WTC11 (cell line): ENCODE results near the gene KDELR3. TPM values are rescaled to one million over a fixed set of nuclear protein-coding genes. Genes with fewer than 3 reads are reported as not detected.

Source experiments
- ATAC-seq: fragments of 200-7000 bp; cut with Tn5 transposase; 2 replicates; pipeline ENCODE4 v1.10.0; 2021; ENCODE audit warnings: mild to moderate bottlenecking, moderate library complexity
- CTCF ChIA-PET: fragments of 300-600 bp; sonication (Branson Sonifier 250); formaldehyde crosslinking; loops from one replicate; lab custom pipeline; 2021; ENCODE audit warnings: antibody characterized with exemption; lab: Charles Lee
- POLR2A ChIA-PET: fragments of 350-600 bp; sonication (Branson Sonifier 250); formaldehyde crosslinking; loops from one replicate; lab custom pipeline; 2021; ENCODE audit warnings: antibody characterized with exemption; lab: Charles Lee
- DNase-seq: peaks from one replicate; pipeline ENCODE4 v3.0.0; 2021; ENCODE audit warnings: low spot score
- H3K27ac Mint-ChIP-seq: 2 replicates; pipeline ENCODE4 v1.8.0; 2021; ENCODE audit warnings: mixed read lengths
- H3K27me3 Mint-ChIP-seq: 2 replicates; pipeline ENCODE4 v1.8.0; 2021; ENCODE audit warnings: low read depth, mild to moderate bottlenecking, moderate library complexity, mixed read lengths
- H3K36me3 Mint-ChIP-seq: 2 replicates; pipeline ENCODE4 v1.8.0; 2021; ENCODE audit warnings: mixed read lengths
- H3K4me1 Mint-ChIP-seq: 2 replicates; pipeline ENCODE4 v1.8.0; 2022; ENCODE audit warnings: mixed read lengths
- H3K4me3 Mint-ChIP-seq: 2 replicates; pipeline ENCODE4 v1.8.0; 2021; ENCODE audit warnings: mild to moderate bottlenecking, moderate library complexity, mixed read lengths
- H3K9me3 Mint-ChIP-seq: 2 replicates; pipeline ENCODE4 v1.8.0; 2021; ENCODE audit warnings: mixed read lengths
- ATF1 ChIP-seq: sonication (generic); formaldehyde crosslinking; IDR thresholded peaks from 2 replicates; pipeline ENCODE4 v1.8.1; 2023; ENCODE audit warnings: mild to moderate bottlenecking, moderate library complexity, missing genetic modification reagents
- FOXJ3 ChIP-seq: sonication (generic); formaldehyde crosslinking; IDR thresholded peaks from 2 replicates; pipeline ENCODE4 v1.9.0; 2021; ENCODE audit warnings: missing genetic modification reagents, mild to moderate bottlenecking, borderline replicate concordance
- GABPB1 ChIP-seq: sonication (generic); formaldehyde crosslinking; IDR thresholded peaks from 2 replicates; pipeline ENCODE4 v1.8.1; 2023; ENCODE audit warnings: mild to moderate bottlenecking, missing genetic modification reagents
- GTF2I ChIP-seq: fragments of 250-450 bp; sonication (Bioruptor Pico); conservative IDR thresholded peaks from 2 replicates; pipeline ENCODE4 v1.4.0; 2021; ENCODE audit warnings: mild to moderate bottlenecking
- JUN ChIP-seq: sonication (generic); formaldehyde crosslinking; IDR thresholded peaks from 2 replicates; pipeline ENCODE4 v1.8.0; 2023; ENCODE audit warnings: mild to moderate bottlenecking, missing genetic modification reagents
- RORB ChIP-seq: fragments of 250-450 bp; sonication (Bioruptor Pico); IDR thresholded peaks from 2 replicates; pipeline ENCODE4 v1.9.0; 2021; ENCODE audit warnings: mild to moderate bottlenecking
- SMAD3 ChIP-seq: sonication (generic); formaldehyde crosslinking; IDR thresholded peaks from 2 replicates; pipeline ENCODE4 v1.8.0; 2022; ENCODE audit warnings: missing genetic modification reagents, mild to moderate bottlenecking, borderline replicate concordance
- SMAD4 ChIP-seq: sonication (generic); formaldehyde crosslinking; IDR thresholded peaks from 2 replicates; pipeline ENCODE4 v1.8.0; 2022; ENCODE audit warnings: mild to moderate bottlenecking, missing genetic modification reagents
- SP1 ChIP-seq: sonication (generic); formaldehyde crosslinking; conservative IDR thresholded peaks from 2 replicates; pipeline ENCODE4 v1.8.1; 2022; ENCODE audit warnings: missing genetic modification reagents
- TEAD1 ChIP-seq: sonication (generic); formaldehyde crosslinking; IDR thresholded peaks from 2 replicates; pipeline ENCODE4 v1.8.0; 2022; ENCODE audit warnings: mild to moderate bottlenecking, missing genetic modification reagents
- TP53 ChIP-seq: sonication (generic); formaldehyde crosslinking; IDR thresholded peaks from 2 replicates; pipeline ENCODE4 v1.8.1; 2023; ENCODE audit warnings: mild to moderate bottlenecking, missing genetic modification reagents
- ZNF121 ChIP-seq: sonication (generic); formaldehyde crosslinking; IDR thresholded peaks from 2 replicates; pipeline ENCODE4 v1.8.0; 2023; ENCODE audit warnings: missing genetic modification reagents
- ZNF232 ChIP-seq: sonication (generic); formaldehyde crosslinking; IDR thresholded peaks from 2 replicates; pipeline ENCODE4 v1.8.0; 2022; ENCODE audit warnings: mild to moderate bottlenecking, missing genetic modification reagents
- ZNF263 ChIP-seq: sonication (generic); formaldehyde crosslinking; IDR thresholded peaks from 2 replicates; pipeline ENCODE4 v1.8.1; 2022; ENCODE audit warnings: low read depth, mild to moderate bottlenecking, moderate library complexity, missing genetic modification reagents
- ZNF317 ChIP-seq: sonication (generic); formaldehyde crosslinking; IDR thresholded peaks from 2 replicates; pipeline ENCODE4 v1.8.1; 2023; ENCODE audit warnings: low read depth, mild to moderate bottlenecking, moderate library complexity, missing genetic modification reagents, borderline replicate concordance
- total RNA-seq: library from RNA; stranded (reverse); gene quantifications from 3 replicates; pipeline ENCODE4 v1.2.3, GENCODE V29; 2021
- TF ChIP-seq, protein P1 (sequence below): fragments of 250-450 bp; sonication (Bioruptor Pico); conservative IDR thresholded peaks from 2 replicates; pipeline ENCODE4 v1.9.0; 2021; ENCODE audit warnings: mild to moderate bottlenecking
- TF ChIP-seq, protein P2 (sequence below): fragments of 200-600 bp; IDR thresholded peaks from 2 replicates; pipeline ENCODE4 v1.8.0; 2022; ENCODE audit warnings: antibody characterized with exemption
- TF ChIP-seq, protein P3 (sequence below): sonication (generic); formaldehyde crosslinking; IDR thresholded peaks from 2 replicates; pipeline ENCODE4 v1.8.1; 2022; ENCODE audit warnings: mild to moderate bottlenecking, moderate library complexity, missing genetic modification reagents
- TF ChIP-seq, protein P4 (sequence below): sonication (generic); formaldehyde crosslinking; IDR thresholded peaks from 2 replicates; pipeline ENCODE4 v1.8.1; 2023; ENCODE audit warnings: mild to moderate bottlenecking, missing genetic modification reagents
- TF ChIP-seq, protein P5 (sequence below): sonication (generic); formaldehyde crosslinking; IDR thresholded peaks from 2 replicates; pipeline ENCODE4 v1.8.0; 2022; ENCODE audit warnings: mild to moderate bottlenecking, missing genetic modification reagents
- TF ChIP-seq, protein P6 (sequence below): fragments of 250-450 bp; sonication (Bioruptor Pico); IDR thresholded peaks from 2 replicates; pipeline ENCODE4 v1.8.0; 2021; ENCODE audit warnings: mild to moderate bottlenecking

KDELR3 gene
- total RNA-seq, 1 experiment from 2014 or later, result 5.7 TPM

DNA sequence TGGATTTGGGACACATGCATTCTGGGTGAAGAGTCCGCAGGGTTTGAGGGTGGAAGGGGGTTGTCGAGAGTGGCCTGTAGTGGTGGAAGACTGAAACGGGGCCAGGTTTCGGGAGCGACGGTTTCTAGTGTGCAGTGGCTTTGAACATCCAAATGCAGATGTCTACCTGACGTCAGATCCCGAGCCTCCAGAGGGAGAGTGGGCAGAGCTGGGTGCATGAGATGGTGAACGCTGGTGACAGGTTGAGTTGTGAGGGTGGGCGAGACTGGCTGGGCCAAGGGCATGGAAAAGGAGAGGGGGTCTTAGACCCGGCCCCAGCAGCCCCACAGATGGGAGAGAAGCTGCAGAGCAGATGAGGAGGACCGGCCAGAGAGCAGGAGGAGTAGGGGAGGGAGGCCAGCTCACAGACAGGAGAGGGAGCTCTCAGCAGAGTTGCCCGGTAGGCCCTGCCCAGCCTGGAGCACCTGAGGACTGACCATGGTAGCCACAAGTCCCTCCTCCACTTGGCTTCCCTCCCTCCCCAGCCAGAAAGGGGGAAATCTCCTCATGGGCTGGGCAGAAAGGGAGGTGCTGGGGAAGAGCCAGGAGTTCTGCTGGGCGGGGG lies 27.0 kb upstream of the KDELR3 start:
- Mint-ChIP-seq H3K9me3 (no peaks in the 10 kb centered on the region), H3K4me1 (0 out of 2 replicates have a peak, but pooled peaks cover 4% of the 10 kb centered on the region), H3K4me3 (no peak overlapping the region), H3K27ac (no peak overlapping the region), H3K27me3 (peaks cover 2% of the 10 kb centered on the region; the same call in 1 of the 2 replicates), H3K36me3 (no peaks in the 10 kb centered on the region)
- POLR2A ChIA-PET, result interaction anchor here (0.6 kb wide), 1 partner anchor 56 kb away, joined by 9 read pairs; no protein-coding TSS in a partner anchor
- ATAC-seq, result peak; percentile 50
- CTCF ChIA-PET, result interaction anchor here (0.8 to 1.1 kb wide), 2 partner anchors 9 to 130 kb away, joined by 3 to 6 read pairs; no protein-coding TSS in a partner anchor
- TF ChIP-seq SMAD4 (no peak), ZNF263 (CRISPR knock-in tag) (peak; percentile 86; the same call in 1 of the 2 replicates), ZNF121 (CRISPR knock-in tag) (no peak)
- TF ChIP-seq, protein P1, sequence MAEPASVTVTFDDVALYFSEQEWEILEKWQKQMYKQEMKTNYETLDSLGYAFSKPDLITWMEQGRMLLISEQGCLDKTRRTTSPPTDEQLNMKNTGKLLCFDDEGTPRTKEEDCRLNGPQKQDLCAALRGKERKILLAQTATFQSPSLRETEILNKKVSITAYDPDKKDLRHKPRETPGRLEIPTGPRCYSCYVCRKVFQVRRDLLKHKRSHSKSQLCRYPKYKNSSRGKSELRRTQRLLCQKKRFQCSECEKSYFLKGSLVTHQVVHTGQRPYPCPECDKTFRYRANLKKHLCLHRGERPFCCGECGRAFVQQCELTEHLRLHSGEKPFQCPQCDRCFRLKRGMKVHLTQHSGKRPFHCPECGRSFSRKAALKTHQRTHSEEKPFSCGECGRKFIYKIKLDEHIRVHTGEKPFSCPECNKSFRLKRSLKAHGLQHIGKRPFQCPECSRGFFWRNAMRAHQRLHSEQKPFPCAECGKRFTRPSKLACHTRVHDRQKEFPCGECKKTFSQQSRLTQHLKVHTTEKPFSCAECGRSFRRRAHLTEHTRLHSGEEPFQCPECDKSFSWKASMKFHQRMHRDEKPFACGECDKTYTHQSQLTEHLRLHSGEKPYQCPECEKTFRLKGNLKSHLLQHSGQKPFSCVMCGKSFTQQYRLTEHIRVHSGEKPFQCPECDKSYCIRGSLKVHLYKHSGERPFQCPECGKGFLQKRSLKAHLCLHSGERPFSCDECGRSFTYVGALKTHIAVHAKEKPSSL (CRISPR knock-in tag), result no peak
- DNase-seq, result no peak

DNA sequence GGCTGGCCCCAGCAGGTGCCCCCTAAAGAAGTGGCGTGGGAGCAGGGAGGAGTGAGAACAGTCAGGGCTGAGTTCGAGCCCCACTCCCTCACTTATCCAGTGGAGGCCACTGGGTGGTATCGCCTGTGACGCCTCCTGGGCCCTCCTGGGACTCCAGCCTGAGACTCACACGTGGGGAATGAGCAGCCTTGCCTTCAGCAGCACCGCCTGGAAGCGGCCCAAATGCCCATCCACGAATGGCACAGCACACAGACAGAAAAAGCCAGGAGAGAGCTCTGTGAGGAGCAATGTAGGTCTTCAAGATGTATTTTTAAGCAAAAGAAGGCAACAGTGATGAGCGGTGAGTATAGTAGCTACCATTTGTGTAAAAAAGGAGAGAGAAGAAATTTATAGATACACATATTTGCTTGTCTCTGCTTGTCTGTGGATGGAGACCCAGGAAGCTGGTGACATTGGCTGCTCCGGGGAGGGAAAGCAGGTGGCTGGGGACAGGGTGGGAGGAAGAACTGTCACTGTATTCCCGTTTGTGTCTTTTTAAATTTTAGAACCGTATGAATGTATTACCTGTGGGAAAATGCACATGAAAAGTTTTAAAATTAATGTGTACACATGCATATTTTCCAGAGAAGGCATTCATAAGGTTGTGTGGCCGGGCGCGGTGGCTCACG lies 26.1 kb upstream of the KDELR3 start:
- CTCF ChIA-PET, result interaction anchor here (0.7 kb wide), 1 partner anchor 22 kb away, joined by 3 read pairs; no protein-coding TSS in a partner anchor

More for the DNA sequence above, 26.1 kb upstream of the KDELR3 start:
- Mint-ChIP-seq H3K27ac (no peak overlapping the region), H3K4me1 (no peaks in the 10 kb centered on the region), H3K4me3 (no peak overlapping the region), H3K36me3 (no peaks in the 10 kb centered on the region), H3K9me3 (no peaks in the 10 kb centered on the region), H3K27me3 (peaks cover 2% of the 10 kb centered on the region; the same call in 1 of the 2 replicates)
- DNase-seq (no peak), ATAC-seq (no peak)
- TF ChIP-seq, protein P2, sequence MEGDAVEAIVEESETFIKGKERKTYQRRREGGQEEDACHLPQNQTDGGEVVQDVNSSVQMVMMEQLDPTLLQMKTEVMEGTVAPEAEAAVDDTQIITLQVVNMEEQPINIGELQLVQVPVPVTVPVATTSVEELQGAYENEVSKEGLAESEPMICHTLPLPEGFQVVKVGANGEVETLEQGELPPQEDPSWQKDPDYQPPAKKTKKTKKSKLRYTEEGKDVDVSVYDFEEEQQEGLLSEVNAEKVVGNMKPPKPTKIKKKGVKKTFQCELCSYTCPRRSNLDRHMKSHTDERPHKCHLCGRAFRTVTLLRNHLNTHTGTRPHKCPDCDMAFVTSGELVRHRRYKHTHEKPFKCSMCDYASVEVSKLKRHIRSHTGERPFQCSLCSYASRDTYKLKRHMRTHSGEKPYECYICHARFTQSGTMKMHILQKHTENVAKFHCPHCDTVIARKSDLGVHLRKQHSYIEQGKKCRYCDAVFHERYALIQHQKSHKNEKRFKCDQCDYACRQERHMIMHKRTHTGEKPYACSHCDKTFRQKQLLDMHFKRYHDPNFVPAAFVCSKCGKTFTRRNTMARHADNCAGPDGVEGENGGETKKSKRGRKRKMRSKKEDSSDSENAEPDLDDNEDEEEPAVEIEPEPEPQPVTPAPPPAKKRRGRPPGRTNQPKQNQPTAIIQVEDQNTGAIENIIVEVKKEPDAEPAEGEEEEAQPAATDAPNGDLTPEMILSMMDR, result no peak
- TF ChIP-seq RORB (CRISPR knock-in tag) (no peak), SP1 (CRISPR knock-in tag) (no peak), TP53 (no peak), ZNF232 (no peak), ATF1 (CRISPR knock-in tag) (no peak), GABPB1 (CRISPR knock-in tag) (no peak), TEAD1 (CRISPR knock-in tag) (no peak), ZNF263 (CRISPR knock-in tag) (no peak), ZNF317 (CRISPR knock-in tag) (no peak), JUN (CRISPR knock-in tag) (no peak), GTF2I (CRISPR knock-in tag) (no peak), ZNF121 (CRISPR knock-in tag) (no peak), FOXJ3 (CRISPR knock-in tag) (no peak), SMAD3 (CRISPR knock-in tag) (no peak)
- TF ChIP-seq, protein P3, sequence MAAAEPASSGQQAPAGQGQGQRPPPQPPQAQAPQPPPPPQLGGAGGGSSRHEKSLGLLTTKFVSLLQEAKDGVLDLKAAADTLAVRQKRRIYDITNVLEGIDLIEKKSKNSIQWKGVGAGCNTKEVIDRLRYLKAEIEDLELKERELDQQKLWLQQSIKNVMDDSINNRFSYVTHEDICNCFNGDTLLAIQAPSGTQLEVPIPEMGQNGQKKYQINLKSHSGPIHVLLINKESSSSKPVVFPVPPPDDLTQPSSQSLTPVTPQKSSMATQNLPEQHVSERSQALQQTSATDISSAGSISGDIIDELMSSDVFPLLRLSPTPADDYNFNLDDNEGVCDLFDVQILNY, result no peak
- TF ChIP-seq, protein P4, sequence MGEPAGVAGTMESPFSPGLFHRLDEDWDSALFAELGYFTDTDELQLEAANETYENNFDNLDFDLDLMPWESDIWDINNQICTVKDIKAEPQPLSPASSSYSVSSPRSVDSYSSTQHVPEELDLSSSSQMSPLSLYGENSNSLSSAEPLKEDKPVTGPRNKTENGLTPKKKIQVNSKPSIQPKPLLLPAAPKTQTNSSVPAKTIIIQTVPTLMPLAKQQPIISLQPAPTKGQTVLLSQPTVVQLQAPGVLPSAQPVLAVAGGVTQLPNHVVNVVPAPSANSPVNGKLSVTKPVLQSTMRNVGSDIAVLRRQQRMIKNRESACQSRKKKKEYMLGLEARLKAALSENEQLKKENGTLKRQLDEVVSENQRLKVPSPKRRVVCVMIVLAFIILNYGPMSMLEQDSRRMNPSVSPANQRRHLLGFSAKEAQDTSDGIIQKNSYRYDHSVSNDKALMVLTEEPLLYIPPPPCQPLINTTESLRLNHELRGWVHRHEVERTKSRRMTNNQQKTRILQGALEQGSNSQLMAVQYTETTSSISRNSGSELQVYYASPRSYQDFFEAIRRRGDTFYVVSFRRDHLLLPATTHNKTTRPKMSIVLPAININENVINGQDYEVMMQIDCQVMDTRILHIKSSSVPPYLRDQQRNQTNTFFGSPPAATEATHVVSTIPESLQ (CRISPR knock-in tag), result no peak
- TF ChIP-seq, protein P5, sequence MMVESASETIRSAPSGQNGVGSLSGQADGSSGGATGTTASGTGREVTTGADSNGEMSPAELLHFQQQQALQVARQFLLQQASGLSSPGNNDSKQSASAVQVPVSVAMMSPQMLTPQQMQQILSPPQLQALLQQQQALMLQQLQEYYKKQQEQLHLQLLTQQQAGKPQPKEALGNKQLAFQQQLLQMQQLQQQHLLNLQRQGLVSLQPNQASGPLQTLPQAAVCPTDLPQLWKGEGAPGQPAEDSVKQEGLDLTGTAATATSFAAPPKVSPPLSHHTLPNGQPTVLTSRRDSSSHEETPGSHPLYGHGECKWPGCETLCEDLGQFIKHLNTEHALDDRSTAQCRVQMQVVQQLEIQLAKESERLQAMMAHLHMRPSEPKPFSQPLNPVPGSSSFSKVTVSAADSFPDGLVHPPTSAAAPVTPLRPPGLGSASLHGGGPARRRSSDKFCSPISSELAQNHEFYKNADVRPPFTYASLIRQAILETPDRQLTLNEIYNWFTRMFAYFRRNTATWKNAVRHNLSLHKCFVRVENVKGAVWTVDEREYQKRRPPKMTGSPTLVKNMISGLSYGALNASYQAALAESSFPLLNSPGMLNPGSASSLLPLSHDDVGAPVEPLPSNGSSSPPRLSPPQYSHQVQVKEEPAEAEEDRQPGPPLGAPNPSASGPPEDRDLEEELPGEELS, result no peak
- TF ChIP-seq, protein P6, sequence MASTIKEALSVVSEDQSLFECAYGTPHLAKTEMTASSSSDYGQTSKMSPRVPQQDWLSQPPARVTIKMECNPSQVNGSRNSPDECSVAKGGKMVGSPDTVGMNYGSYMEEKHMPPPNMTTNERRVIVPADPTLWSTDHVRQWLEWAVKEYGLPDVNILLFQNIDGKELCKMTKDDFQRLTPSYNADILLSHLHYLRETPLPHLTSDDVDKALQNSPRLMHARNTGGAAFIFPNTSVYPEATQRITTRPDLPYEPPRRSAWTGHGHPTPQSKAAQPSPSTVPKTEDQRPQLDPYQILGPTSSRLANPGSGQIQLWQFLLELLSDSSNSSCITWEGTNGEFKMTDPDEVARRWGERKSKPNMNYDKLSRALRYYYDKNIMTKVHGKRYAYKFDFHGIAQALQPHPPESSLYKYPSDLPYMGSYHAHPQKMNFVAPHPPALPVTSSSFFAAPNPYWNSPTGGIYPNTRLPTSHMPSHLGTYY (CRISPR knock-in tag), result no peak
- POLR2A ChIA-PET, result interaction anchor here (0.6 kb wide), 1 partner anchor 203 kb away, joined by 5 read pairs; no protein-coding TSS in a partner anchor
